HEK293 (cell line): ENCODE results near the gene XIRP2.

Experiments
- CTCF ChIA-PET: fragments of 350-600 bp; formaldehyde crosslinking; extraction: SDS; loops from one replicate; lab custom pipeline; 2021; ENCODE audit warnings: antibody characterized with exemption; lab: Yijun Ruan, JAX
- POLR2A ChIA-PET: fragments of 300-600 bp; formaldehyde crosslinking; extraction: SDS; loops from one replicate; lab custom pipeline; 2020; ENCODE audit warnings: antibody characterized with exemption, inconsistent platforms; lab: Yijun Ruan, JAX
- H3K27ac ChIP-seq: fragments of 200-500 bp; sonication (Bioruptor generic); 2 replicates; pipeline ENCODE4 v1.5.1; 2014; ENCODE audit warnings: low read depth, low read length, control low read depth, inconsistent platforms; ENCODE audit errors: extremely low read depth
- H3K36me3 ChIP-seq, 2 experiments: fragments of 200-500 bp in 1 of 2; sonication (Bioruptor generic) in 1 of 2; 1 replicate in 1 of 2; 2 replicates in 1 of 2; pipeline ENCODE4 v1.5.1; 2014 to 2017; ENCODE audit warnings: inconsistent platforms in 2 of 2, low read length in 2 of 2; ENCODE audit not compliant: control insufficient read depth in 2 of 2, insufficient read depth in 1 of 2
- H3K4me1 ChIP-seq: fragments of 200-500 bp; sonication (Bioruptor generic); 2 replicates; pipeline ENCODE4 v1.5.1; 2014; ENCODE audit warnings: mild to moderate bottlenecking, low read length, inconsistent platforms; ENCODE audit not compliant: control insufficient read depth, insufficient read depth
- H3K4me3 ChIP-seq: 2 replicates; pipeline ENCODE4 v1.5.1; 2011; ENCODE audit warnings: low read depth, mild to moderate bottlenecking, control low read depth, low read length, moderate library complexity
- H3K9me3 ChIP-seq: fragments of 200-500 bp; sonication (Bioruptor generic); 2 replicates; pipeline ENCODE4 v1.5.1; 2014; ENCODE audit warnings: low read depth, low read length, inconsistent platforms; ENCODE audit not compliant: control insufficient read depth, insufficient read depth
- HOXA7 ChIP-seq: sonication (generic); formaldehyde crosslinking; IDR thresholded peaks from 2 replicates; pipeline ENCODE4 v1.8.1; 2022; ENCODE audit warnings: missing genetic modification reagents, borderline replicate concordance
- MEIS1 ChIP-seq: sonication (generic); formaldehyde crosslinking; IDR thresholded peaks from 2 replicates; pipeline ENCODE4 v1.8.1; 2022; ENCODE audit warnings: missing genetic modification reagents, mild to moderate bottlenecking, borderline replicate concordance
- PRDM1 ChIP-seq: fragments of 450-650 bp; formaldehyde crosslinking; IDR thresholded peaks from 2 replicates; pipeline ENCODE4; 2016; ENCODE audit warnings: missing biosample characterization, missing genetic modification characterization
- ZBTB17 ChIP-seq: fragments of 450-650 bp; formaldehyde crosslinking; IDR thresholded peaks from 2 replicates; pipeline ENCODE4 v1.5.1; 2016; ENCODE audit warnings: missing biosample characterization, missing genetic modification characterization
- ZBTB20 ChIP-seq: fragments of 450-650 bp; formaldehyde crosslinking; IDR thresholded peaks from 2 replicates; pipeline ENCODE4 v1.5.1; 2016; ENCODE audit warnings: missing biosample characterization, missing genetic modification characterization
- ZEB2 ChIP-seq: fragments of 450-650 bp; formaldehyde crosslinking; IDR thresholded peaks from 2 replicates; pipeline ENCODE4 v1.5.1; 2016; ENCODE audit warnings: missing biosample characterization, missing genetic modification characterization
- ZNF114 ChIP-seq: fragments of 450-650 bp; formaldehyde crosslinking; IDR thresholded peaks from 2 replicates; pipeline ENCODE4 v1.5.0; 2017; ENCODE audit warnings: missing biosample characterization, missing genetic modification characterization
- ZNF146 ChIP-seq: fragments of 450-650 bp; formaldehyde crosslinking; IDR thresholded peaks from 2 replicates; pipeline ENCODE4 v1.5.1; 2016; ENCODE audit warnings: missing biosample characterization, missing genetic modification characterization
- ZNF155 ChIP-seq: fragments of 450-650 bp; formaldehyde crosslinking; IDR thresholded peaks from 2 replicates; pipeline ENCODE4 v1.5.1; 2016; ENCODE audit warnings: missing biosample characterization, missing genetic modification characterization
- ZNF174 ChIP-seq: fragments of 450-650 bp; formaldehyde crosslinking; IDR thresholded peaks from 2 replicates; pipeline ENCODE4 v1.5.0; 2017; ENCODE audit warnings: missing biosample characterization, mild to moderate bottlenecking, missing genetic modification characterization
- ZNF202 ChIP-seq: fragments of 450-650 bp; formaldehyde crosslinking; IDR thresholded peaks from 2 replicates; pipeline ENCODE4 v1.5.1; 2016; ENCODE audit warnings: missing biosample characterization, missing genetic modification characterization, borderline replicate concordance
- ZNF391 ChIP-seq: fragments of 450-650 bp; formaldehyde crosslinking; IDR thresholded peaks from 2 replicates; pipeline ENCODE4 v1.5.1; 2016; ENCODE audit warnings: low read depth, missing biosample characterization, missing genetic modification characterization, borderline replicate concordance
- ZNF48 ChIP-seq: fragments of 450-650 bp; formaldehyde crosslinking; IDR thresholded peaks from 2 replicates; pipeline ENCODE4 v1.5.1; 2016; ENCODE audit warnings: missing biosample characterization, missing genetic modification characterization
- ZNF514 ChIP-seq: fragments of 450-650 bp; formaldehyde crosslinking; IDR thresholded peaks from 2 replicates; pipeline ENCODE4 v1.5.1; 2016; ENCODE audit warnings: missing biosample characterization, missing genetic modification characterization
- ZNF548 ChIP-seq: fragments of 450-650 bp; formaldehyde crosslinking; IDR thresholded peaks from 2 replicates; pipeline ENCODE4 v1.5.1; 2016; ENCODE audit warnings: missing biosample characterization, missing genetic modification characterization
- ZNF621 ChIP-seq: fragments of 450-650 bp; formaldehyde crosslinking; IDR thresholded peaks from 2 replicates; pipeline ENCODE4 v1.5.1; 2017; ENCODE audit warnings: missing biosample characterization, missing genetic modification characterization
- ZNF677 ChIP-seq: fragments of 450-650 bp; IDR thresholded peaks from 2 replicates; pipeline ENCODE4 v1.5.0; 2018; ENCODE audit warnings: missing biosample characterization, mild to moderate bottlenecking, missing genetic modification characterization, moderate library complexity
- ZNF747 ChIP-seq: fragments of 450-650 bp; formaldehyde crosslinking; IDR thresholded peaks from 2 replicates; pipeline ENCODE4 v1.5.1; 2016; ENCODE audit warnings: missing biosample characterization, missing genetic modification characterization
- ZNF776 ChIP-seq: fragments of 450-650 bp; formaldehyde crosslinking; IDR thresholded peaks from 2 replicates; pipeline ENCODE4 v1.5.0; 2017; ENCODE audit warnings: missing biosample characterization, missing genetic modification characterization, borderline replicate concordance
- ZNF830 ChIP-seq: fragments of 450-650 bp; IDR thresholded peaks from 2 replicates; pipeline ENCODE4 v1.5.0; 2018; ENCODE audit warnings: missing biosample characterization, missing genetic modification characterization, low read depth, mild to moderate bottlenecking, moderate library complexity
- ZNF837 ChIP-seq: fragments of 450-650 bp; formaldehyde crosslinking; IDR thresholded peaks from 2 replicates; pipeline ENCODE4 v1.5.1; 2016; ENCODE audit warnings: missing biosample characterization, missing genetic modification characterization
- TF ChIP-seq, protein P1 (sequence below): fragments of 450-650 bp; formaldehyde crosslinking; IDR thresholded peaks from 2 replicates; pipeline ENCODE4 v1.5.1; 2016; ENCODE audit warnings: missing biosample characterization, missing genetic modification characterization
- TF ChIP-seq, protein P2 (sequence below): fragments of 450-650 bp; formaldehyde crosslinking; IDR thresholded peaks from 2 replicates; pipeline ENCODE4 v1.5.0; 2017; ENCODE audit warnings: missing biosample characterization, missing genetic modification characterization, borderline replicate concordance
- TF ChIP-seq, protein P3 (sequence below): fragments of 450-650 bp; formaldehyde crosslinking; IDR thresholded peaks from 2 replicates; pipeline ENCODE4 v1.5.1; 2016; ENCODE audit warnings: missing biosample characterization, missing genetic modification characterization
- TF ChIP-seq, protein P4 (sequence below): fragments of 450-650 bp; formaldehyde crosslinking; IDR thresholded peaks from 2 replicates; pipeline ENCODE4 v1.5.1; 2017; ENCODE audit warnings: missing biosample characterization, missing genetic modification characterization
- TF ChIP-seq, protein P5 (sequence below): fragments of 450-650 bp; formaldehyde crosslinking; IDR thresholded peaks from 2 replicates; pipeline ENCODE4 v1.5.1; 2017; ENCODE audit warnings: missing biosample characterization, mild to moderate bottlenecking, missing genetic modification characterization, moderate library complexity

XIRP2 gene

DNA sequence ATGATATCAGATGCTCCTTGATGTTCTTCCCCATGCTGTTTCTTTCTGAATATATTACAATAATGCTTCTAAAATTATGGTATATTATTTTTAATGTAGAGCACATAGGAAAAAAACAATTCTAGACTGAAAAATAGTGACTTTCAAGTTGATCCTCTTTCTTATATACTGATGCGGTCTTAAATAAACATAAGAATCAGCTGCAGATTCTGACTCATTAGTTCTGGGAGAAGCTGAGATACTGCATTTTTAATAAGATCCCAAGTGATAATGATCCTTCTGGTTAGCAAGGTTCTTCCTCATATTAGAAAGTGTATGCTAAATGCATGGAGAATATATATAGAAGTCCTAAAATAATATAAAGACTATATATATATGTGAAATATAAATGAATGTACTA, 124.9 kb downstream of the XIRP2 start (continued):
- TF ChIP-seq, protein P1, sequence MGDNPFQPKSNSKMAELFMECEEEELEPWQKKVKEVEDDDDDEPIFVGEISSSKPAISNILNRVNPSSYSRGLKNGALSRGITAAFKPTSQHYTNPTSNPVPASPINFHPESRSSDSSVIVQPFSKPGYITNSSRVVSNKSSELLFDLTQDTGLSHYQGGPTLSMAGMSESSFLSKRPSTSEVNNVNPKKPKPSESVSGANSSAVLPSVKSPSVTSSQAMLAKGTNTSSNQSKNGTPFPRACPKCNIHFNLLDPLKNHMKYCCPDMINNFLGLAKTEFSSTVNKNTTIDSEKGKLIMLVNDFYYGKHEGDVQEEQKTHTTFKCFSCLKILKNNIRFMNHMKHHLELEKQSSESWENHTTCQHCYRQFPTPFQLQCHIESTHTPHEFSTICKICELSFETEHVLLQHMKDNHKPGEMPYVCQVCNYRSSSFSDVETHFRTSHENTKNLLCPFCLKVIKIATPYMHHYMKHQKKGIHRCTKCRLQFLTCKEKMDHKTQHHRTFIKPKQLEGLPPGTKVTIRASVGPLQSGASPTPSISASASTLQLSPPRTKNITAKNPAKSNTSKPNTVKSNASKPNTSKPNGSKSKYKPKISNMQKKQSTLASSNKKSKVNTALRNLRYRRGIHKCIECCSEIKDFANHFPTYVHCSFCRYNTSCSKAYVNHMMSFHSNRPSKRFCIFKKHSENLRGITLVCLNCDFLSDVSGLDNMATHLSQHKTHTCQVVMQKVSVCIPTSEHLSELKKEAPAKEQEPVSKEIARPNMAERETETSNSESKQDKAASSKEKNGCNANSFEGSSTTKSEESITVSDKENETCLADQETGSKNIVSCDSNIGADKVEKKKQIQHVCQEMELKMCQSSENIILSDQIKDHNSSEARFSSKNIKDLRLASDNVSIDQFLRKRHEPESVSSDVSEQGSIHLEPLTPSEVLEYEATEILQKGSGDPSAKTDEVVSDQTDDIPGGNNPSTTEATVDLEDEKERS (tag by site-specific recombination) = no peak
- TF ChIP-seq, protein P2, sequence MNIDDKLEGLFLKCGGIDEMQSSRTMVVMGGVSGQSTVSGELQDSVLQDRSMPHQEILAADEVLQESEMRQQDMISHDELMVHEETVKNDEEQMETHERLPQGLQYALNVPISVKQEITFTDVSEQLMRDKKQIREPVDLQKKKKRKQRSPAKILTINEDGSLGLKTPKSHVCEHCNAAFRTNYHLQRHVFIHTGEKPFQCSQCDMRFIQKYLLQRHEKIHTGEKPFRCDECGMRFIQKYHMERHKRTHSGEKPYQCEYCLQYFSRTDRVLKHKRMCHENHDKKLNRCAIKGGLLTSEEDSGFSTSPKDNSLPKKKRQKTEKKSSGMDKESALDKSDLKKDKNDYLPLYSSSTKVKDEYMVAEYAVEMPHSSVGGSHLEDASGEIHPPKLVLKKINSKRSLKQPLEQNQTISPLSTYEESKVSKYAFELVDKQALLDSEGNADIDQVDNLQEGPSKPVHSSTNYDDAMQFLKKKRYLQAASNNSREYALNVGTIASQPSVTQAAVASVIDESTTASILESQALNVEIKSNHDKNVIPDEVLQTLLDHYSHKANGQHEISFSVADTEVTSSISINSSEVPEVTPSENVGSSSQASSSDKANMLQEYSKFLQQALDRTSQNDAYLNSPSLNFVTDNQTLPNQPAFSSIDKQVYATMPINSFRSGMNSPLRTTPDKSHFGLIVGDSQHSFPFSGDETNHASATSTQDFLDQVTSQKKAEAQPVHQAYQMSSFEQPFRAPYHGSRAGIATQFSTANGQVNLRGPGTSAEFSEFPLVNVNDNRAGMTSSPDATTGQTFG (tag by site-specific recombination) = no peak
- no peak for TF ChIP-seq HOXA7 (CRISPR knock-in tag)
- no peak for TF ChIP-seq ZNF174 (tag by site-specific recombination)

DNA sequence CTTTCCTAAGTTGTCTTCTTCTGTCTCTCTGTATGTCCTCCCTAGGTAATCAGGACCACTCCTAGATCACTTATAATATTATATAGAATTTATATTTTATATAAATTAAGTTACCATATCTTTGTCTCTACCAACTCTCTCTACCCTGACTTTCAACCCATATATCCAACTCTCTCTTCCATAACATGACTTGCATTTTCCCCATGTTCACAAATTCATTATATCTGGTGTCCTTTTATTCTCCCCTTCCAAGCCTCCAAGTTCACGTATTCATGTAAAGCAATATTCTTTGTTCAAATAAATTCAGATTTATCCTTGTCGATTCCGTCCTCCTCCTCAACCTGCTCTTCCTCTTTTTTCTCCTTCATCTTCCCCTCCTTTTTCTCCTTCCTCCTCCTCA, 127.5 kb downstream of the XIRP2 start:
- Histone ChIP-seq H3K4me3 (no peak overlapping the region), H3K4me1 (no peaks in the 10 kb centered on the region), H3K27ac (no peak overlapping the region), H3K36me3 (no peaks in the 10 kb centered on the region), H3K9me3 (no peaks in the 10 kb centered on the region)
- TF ChIP-seq ZNF830 = no peak
- TF ChIP-seq ZNF514 (tag by site-specific recombination) = no peak
- no peak for TF ChIP-seq ZNF837
- TF ChIP-seq ZNF155 = no peak
- TF ChIP-seq ZNF202 (tag by site-specific recombination) = no peak
- TF ChIP-seq ZNF114 = no peak
- TF ChIP-seq ZNF146 (tag by site-specific recombination) = no peak
- TF ChIP-seq ZNF48 (tag by site-specific recombination) = no peak
- no peak for TF ChIP-seq ZNF548 (tag by site-specific recombination)
- TF ChIP-seq, protein P3, sequence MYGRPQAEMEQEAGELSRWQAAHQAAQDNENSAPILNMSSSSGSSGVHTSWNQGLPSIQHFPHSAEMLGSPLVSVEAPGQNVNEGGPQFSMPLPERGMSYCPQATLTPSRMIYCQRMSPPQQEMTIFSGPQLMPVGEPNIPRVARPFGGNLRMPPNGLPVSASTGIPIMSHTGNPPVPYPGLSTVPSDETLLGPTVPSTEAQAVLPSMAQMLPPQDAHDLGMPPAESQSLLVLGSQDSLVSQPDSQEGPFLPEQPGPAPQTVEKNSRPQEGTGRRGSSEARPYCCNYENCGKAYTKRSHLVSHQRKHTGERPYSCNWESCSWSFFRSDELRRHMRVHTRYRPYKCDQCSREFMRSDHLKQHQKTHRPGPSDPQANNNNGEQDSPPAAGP (tag by site-specific recombination) = no peak
- TF ChIP-seq ZBTB17 (tag by site-specific recombination) = no peak
- TF ChIP-seq ZNF391 (tag by site-specific recombination) = no peak
- no peak for TF ChIP-seq ZNF747
- no peak for TF ChIP-seq PRDM1 (tag by site-specific recombination)
- ChIA-PET POLR2A (no interaction called here), CTCF (no interaction called here)

DNA sequence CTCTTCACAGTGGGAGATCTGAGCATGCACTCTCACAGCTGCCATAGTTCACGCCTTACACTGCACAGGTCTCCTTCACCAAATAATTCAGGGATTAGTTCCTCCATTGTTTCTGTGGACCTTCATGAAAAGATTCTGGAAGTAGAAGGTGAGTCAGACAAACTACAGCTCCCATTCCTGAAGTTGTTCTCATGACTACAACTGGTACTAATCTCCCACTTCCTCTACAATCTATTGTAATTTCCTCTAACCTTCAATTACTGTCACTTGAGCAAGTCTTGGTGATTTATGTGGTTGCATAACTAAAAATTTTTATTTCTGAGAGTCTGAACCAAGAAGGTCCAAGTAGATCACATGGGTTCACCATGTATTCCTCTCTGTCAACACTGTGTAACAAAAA, 128.7 kb downstream of the XIRP2 start:
- CTCF ChIA-PET = no interaction called here
- Histone ChIP-seq H3K9me3 (no peaks in the 10 kb centered on the region), H3K36me3 (no peaks in the 10 kb centered on the region), H3K4me1 (no peaks in the 10 kb centered on the region), H3K27ac (no peak overlapping the region), H3K4me3 (no peak overlapping the region)
- POLR2A ChIA-PET = no interaction called here
- TF ChIP-seq MEIS1 (CRISPR knock-in tag) (no peak), ZNF776 (tag by site-specific recombination) (no peak), ZEB2 (tag by site-specific recombination) (no peak), ZNF621 (no peak), ZBTB20 (tag by site-specific recombination) (no peak), ZNF677 (no peak)
- TF ChIP-seq, protein P4, sequence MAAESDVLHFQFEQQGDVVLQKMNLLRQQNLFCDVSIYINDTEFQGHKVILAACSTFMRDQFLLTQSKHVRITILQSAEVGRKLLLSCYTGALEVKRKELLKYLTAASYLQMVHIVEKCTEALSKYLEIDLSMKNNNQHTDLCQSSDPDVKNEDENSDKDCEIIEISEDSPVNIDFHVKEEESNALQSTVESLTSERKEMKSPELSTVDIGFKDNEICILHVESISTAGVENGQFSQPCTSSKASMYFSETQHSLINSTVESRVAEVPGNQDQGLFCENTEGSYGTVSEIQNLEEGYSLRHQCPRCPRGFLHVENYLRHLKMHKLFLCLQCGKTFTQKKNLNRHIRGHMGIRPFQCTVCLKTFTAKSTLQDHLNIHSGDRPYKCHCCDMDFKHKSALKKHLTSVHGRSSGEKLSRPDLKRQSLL = no peak
- TF ChIP-seq, protein P5, sequence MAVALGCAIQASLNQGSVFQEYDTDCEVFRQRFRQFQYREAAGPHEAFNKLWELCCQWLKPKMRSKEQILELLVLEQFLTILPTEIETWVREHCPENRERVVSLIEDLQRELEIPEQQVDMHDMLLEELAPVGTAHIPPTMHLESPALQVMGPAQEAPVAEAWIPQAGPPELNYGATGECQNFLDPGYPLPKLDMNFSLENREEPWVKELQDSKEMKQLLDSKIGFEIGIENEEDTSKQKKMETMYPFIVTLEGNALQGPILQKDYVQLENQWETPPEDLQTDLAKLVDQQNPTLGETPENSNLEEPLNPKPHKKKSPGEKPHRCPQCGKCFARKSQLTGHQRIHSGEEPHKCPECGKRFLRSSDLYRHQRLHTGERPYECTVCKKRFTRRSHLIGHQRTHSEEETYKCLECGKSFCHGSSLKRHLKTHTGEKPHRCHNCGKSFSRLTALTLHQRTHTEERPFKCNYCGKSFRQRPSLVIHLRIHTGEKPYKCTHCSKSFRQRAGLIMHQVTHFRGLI = no peak
